ENCODE data around the gene DCDC2.
"Not testable (repeated sequence)": the region's sequence is repeated elsewhere in the genome, so short reads cannot be mapped to it uniquely, and the experiment has no call there.

The DCDC2 gene

GRCh38 chr6:24255676-24256075 lies 102.2 kb downstream of the DCDC2 start:
- no peak for FAIRE-seq

GRCh38 chr6:24253360-24253759 lies 104.5 kb downstream of the DCDC2 start:
- no peak for FAIRE-seq

DNA sequence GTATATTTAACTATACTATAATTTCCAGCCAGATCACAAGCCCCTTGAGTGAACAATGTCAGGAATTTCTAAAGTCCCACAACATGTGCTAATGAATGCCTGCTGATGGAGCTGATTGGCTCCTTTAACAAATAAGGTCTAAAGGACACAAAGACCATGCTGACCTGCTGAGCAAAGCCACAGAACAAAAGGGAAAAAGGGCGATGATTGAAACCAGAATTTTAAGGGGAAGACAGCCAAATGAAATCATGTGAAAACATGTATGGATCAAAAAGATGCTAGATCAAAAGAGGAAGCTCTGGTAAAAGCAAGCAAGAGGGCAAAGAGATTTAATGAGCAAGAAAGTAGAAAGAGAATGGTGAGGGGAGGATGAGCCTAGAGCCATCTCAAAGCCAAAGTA lies 105.6 kb downstream of the DCDC2 start:
- no peak for FAIRE-seq

DNA sequence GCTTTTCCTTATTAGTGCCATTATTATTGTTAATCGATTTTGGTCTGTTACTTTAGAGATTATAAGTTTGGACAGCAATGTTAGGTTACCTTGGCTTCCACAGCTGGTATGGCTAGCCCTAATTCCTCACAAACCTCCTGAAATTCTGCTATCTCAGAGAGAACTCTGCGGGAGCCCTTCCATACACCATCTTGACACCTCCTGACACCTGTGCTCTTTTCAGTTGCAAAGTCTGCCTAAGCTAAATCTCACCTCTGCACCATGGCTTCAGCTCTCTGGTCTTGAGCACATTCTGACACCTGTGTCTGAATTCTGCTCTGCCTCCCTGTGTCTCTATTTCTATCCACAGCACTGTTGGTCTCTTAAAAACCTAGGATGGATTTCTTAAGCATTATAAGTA lies 106.5 kb downstream of the DCDC2 start:
- no peak for FAIRE-seq

GRCh38 chr6:24249926-24250325 lies 107.9 kb downstream of the DCDC2 start:
- no peak for FAIRE-seq

GRCh38 chr6:24245275-24245674 lies 112.6 kb downstream of the DCDC2 start:
- no peak for FAIRE-seq

DNA sequence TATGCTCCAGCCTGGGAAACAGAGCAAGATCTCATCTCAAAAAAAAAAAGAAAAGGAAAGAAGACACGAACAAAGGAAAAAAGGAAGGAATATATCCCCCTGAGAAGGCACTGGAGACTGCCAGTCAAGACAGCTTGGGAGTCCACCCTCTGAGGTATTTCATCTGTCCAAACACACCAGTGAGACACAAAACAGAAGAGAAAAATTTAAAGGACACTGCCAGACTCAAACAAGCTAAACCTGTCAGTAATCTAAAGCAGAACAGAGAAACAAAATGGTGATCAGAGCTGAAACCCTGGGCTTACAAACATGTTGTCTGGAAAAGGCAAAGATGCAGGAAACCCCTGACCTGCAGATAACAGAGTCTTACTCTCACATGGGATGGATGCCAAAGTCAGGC lies 114.9 kb downstream of the DCDC2 start:
- FAIRE-seq: no peak

GRCh38 chr6:24241779-24242178 lies 116.1 kb downstream of the DCDC2 start:
- not testable (repeated sequence) for FAIRE-seq

DNA sequence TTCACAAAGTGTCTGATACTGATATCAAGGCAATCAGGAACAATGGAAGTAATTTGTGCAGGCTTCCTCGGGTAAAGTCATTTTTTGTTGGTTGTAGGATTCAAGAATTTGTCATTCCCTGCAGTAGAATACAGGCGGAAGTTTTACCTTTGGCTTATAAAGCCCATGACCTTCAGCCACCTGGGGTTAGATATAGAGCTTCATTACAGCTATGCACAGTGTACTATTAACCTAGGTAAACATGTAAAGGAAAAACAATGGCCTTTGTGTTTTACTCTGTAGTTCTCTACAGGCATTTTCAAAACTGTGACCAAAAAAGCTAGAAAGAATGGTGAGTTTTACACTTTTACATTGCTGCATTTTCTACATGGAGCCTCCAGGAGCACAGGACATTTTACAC lies 116.9 kb downstream of the DCDC2 start:
- no peak for FAIRE-seq

DNA sequence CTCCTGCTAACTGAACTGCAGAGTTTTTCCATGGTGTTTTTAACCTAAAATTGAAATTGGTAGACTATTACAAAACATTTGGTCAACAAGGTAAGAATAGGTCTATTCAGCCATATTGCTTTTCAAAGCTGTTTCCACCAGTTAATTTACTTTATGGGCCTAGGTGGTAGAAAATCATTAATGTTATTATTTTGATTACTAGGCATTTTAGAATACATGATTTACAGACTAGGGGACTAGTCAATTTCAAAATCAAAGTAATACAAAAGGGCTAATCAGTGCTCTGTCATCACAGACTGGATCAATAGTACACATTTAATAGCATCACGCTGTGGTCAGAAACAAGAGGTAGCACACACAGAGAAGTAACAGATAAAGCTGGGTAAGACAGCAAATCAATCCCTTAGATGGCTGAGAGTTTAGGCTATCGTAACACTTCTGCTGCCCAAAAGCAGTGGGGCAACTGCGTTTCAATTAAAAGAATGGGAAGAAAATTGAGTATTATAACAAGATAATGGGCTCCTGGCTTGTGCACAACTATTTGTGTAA lies 117.4 kb downstream of the DCDC2 start:
- FAIRE-seq: no peak

DNA sequence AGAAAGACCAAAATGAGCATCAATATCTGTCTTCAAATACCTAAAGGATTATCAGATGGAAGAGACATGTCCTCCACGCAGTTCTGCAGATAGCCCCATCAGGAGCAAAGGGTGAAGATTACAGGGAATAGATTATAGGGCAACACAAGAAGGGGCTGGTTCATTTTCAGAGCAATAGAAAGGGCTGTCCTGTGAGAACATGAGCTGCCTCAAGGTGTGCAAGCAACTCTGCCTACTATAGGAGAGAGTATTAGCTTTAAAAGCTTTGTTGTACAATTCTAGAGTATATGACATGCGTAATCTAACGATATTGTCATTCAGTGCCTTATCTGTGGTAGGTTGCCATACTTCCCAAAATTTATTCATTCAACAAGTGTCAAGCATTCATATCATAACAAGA lies 119.2 kb downstream of the DCDC2 start:
- FAIRE-seq: no peak

GRCh38 chr6:24236779-24237178 lies 121.1 kb downstream of the DCDC2 start:
- FAIRE-seq: not testable (repeated sequence)

DNA sequence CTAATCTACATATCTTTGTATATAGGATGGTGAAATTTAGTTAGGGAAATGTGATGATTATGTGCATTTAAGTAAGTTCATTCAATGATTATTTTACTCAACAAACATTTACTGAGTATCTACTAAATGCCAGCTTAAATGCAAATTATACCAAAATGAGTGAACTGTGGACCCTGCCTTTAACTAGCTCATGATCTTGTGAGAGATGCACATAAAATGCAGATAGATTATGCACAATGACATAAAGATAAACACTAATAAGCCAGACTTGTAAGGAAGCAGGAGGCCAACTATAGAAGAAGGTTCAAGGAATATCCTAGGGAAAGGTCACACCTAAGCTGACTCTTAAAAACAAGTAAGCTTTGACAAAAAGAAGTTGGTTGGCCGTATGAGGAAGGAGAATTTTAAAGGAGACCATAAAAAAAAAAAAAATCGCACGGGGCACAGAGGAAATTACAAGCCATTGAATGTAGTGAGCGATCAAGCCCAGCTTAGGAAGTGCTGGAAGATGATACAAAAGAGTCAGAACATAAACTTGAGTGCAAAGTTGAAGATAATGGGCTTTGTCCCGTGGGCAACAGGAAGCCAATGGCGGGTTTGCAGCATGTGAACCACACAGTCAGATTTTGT lies 123.9 kb downstream of the DCDC2 start:
- no peak for FAIRE-seq

DNA sequence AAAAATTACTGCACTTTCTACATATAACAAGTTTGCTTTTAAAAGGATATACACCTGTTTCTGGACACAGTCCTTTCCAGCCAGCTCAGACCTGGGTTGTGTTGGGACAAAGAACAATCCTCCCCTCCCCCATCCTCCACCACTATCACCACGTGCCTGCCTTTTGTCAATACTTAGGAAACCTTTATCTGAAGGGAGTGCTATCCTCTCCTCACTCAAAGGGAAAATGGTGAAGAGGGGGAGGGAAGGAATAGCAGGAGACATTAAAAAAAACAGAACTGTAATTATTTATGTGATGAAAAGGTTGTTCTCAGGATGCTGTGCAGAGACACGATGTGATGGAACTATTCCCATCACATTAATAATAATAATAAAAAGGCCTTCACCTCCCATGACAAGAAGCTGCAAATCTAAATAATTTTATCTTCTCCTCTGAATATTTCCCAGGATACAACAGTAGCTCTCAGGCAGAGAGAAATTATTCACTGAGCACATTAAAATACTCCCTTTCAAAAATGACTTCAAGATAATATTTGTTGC lies 126.4 kb downstream of the DCDC2 start:
- FAIRE-seq: no peak

- FAIRE-seq: no peak
Observed at GRCh38 chr6:24229696-24230405, 128.0 kb downstream of the DCDC2 start.

DNA sequence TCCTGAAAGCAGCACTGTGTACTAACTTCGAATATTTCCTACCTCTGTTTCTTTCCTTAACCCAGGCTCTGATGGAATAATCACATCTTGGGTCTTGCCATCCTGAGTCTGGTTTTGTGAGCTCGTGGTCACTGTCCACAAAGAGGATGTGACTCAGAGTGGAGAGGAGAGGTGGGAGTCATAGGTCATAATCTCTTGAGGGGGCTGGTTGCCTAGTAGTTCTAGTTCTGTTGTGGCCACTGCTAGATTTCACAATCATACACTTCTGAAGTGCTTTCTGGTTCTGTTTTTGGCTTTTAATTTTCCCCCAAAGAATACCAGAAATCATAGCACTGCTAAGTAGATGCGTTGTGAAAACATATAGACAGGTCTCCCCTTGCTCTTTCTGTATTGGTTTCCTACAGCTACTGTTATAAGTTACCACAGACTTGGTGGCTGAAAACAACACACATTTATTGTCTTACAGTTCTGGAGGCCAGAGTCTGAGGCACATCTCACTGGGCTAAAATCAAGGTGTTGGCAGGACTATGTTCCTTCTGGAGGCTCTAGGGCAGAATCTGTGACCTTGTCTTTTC lies 129.1 kb downstream of the DCDC2 start:
- FAIRE-seq: no peak

DNA sequence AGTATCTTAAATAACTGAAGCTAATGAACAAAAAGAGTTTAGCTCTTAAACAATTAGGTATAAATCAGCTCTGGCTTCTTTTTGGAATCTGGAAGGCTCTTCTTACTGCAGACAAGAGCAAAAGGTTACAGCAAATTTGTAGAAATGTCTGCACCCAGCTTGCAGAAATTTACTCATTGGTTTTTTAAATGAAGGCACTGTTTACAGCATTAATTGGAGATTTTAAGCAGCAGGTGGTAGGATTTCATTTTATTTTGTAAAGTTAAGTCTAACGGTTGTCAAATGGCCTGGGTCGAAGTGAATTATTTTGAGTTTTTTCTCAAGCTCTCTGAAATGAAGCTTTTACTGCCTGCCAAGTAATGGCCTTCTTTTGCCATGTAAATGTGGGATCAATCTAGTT lies 129.7 kb downstream of the DCDC2 start:
- no peak for FAIRE-seq

DNA sequence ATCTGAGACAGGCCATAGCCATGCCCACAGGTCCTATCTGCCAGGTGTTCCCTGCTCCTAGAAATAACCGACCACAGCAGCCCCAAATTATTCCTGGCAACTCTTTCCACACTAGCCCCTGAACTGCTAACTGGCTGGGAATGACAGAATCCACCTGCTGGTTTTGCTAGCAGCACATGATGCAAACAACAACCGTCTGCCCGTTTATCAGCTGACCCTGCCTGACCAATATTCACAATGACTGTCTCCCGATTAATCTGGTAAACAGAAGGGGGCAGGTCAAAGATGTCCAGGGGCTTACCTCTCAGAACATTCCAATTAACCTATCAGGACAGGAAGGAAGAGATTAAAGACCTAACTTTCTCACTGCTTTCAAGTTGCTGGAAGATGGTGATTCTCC lies 130.3 kb downstream of the DCDC2 start:
- no peak for FAIRE-seq

DNA sequence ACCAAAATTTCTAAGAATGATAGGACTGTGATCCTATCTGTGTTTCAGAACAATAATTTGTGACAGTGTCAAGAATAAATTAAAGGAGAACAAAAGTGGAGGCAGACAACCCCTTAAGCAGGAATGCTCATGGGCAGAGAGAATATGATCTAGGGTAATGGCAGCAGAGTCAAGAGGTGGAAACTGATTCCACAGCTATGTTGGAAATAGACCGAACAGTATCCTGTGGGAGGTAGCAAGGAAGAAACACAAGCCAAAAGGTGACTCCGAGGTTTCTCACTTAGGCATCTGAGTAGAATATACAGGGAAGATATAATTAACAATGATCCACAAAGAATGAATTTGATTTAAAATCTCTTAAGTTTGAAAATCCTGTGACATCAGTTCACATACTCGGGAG lies 131.3 kb downstream of the DCDC2 start:
- FAIRE-seq: no peak

- no peak for FAIRE-seq
Observed at GRCh38 chr6:24225838-24226237, 132.0 kb downstream of the DCDC2 start.

- no peak for FAIRE-seq
Observed at GRCh38 chr6:24223115-24223919, 134.5 kb downstream of the DCDC2 start.

DNA sequence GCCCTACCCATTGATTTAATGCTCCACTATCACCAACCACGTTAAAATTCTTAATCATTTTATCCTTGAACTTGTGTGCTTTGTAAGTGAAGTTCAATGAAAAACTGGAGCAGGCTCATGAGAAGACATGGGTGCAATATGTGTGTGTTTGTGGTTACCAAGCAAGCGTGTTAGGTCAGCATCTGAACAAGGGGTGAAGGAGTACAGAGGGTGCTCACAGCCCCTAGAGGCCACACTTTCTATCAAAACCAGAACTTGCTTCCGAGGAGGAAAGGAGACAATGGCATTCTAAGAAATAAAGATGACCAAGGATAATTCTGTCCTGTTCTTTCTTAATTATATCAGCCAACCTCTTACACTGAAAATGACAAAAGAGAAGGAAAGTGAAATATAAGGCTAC lies 138.2 kb downstream of the DCDC2 start:
- FAIRE-seq: no peak

DNA sequence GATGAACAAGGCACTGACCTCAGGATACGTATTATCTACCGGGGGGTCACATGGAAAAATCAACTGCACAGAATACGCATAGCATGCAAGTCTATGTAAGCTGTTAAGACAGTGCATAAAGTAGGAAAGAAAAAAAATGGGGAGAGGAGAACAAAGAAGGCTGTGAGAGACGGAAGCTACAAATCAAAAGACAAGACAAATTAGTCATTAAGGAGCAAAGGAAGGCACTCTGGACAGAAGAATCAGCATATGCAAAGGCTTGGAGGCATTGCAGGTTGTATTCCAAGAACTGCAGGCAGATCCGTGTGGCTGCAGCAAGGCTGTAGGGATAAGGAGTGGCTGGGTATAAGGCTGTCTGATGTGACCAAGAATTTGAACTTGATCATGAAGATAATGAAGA lies 142.9 kb downstream of the DCDC2 start:
- FAIRE-seq: no peak
